Hepatocyte (in vitro differentiated cells): ENCODE results near the gene MAGEF1.

Experiments
- CTCF ChIP-seq: fragments of 200-600 bp; sonication (generic); IDR thresholded peaks from 2 replicates; pipeline ENCODE4 v1.5.1; 2016; ENCODE audit warnings: antibody characterized with exemption, mild to moderate bottlenecking; ENCODE audit not compliant: poor library complexity
- EZH2phosphoT487 ChIP-seq: fragments of 200-600 bp; sonication (generic); IDR thresholded peaks from one replicate; pipeline ENCODE4 v1.6.1; 2018; ENCODE audit warnings: antibody characterized with exemption, mild to moderate bottlenecking, low read depth, moderate library complexity; ENCODE audit not compliant: unreplicated experiment, severe bottlenecking

GRCh38 chr3:184751204-184752040, 39.6 kb upstream of the MAGEF1 start:
- TF ChIP-seq CTCF (no peak), EZH2phosphoT487 (no peak)
